H9 (cell line): ENCODE results near the gene ZC3H10. TPM values are rescaled to one million over a fixed set of nuclear protein-coding genes. Genes with fewer than 3 reads are reported as not detected.

Experiments used
- DNase-seq: peaks from one replicate; pipeline ENCODE4 v3.0.0-alpha.2; 2017
- H2AFZ ChIP-seq: one replicate; pipeline ENCODE4 v1.6.1; 2013; ENCODE audit warnings: mild to moderate bottlenecking, low read length, control low read depth, moderate library complexity
- H2AK5ac ChIP-seq: 2 replicates; pipeline ENCODE4 v1.6.1; 2013; ENCODE audit warnings: low read length, control low read depth, mixed read lengths; ENCODE audit not compliant: insufficient read length
- H2BK120ac ChIP-seq: one replicate; pipeline ENCODE4 v1.6.1; 2013; ENCODE audit warnings: low read depth, mild to moderate bottlenecking, low read length, control low read depth, inconsistent platforms; ENCODE audit not compliant: poor library complexity, severe bottlenecking
- H2BK12ac ChIP-seq: 2 replicates; pipeline ENCODE4 v1.6.1; 2013; ENCODE audit warnings: low read length, control low read depth, mixed read lengths, low read depth; ENCODE audit not compliant: insufficient read length
- H2BK15ac ChIP-seq: 2 replicates; pipeline ENCODE4 v1.6.1; 2013; ENCODE audit warnings: low read depth, low read length, control low read depth
- H2BK20ac ChIP-seq: one replicate; pipeline ENCODE4 v1.6.1; 2013; ENCODE audit warnings: low read depth, mild to moderate bottlenecking, low read length, control low read depth, inconsistent platforms; ENCODE audit not compliant: poor library complexity, severe bottlenecking
- H2BK5ac ChIP-seq: 2 replicates; pipeline ENCODE4 v1.6.1; 2013; ENCODE audit warnings: low read length, control low read depth, mixed read lengths; ENCODE audit not compliant: insufficient read length
- H3K14ac ChIP-seq: 2 replicates; pipeline ENCODE4 v1.6.1; 2013; ENCODE audit warnings: low read length, control low read depth; ENCODE audit not compliant: insufficient read depth
- H3K18ac ChIP-seq: 2 replicates; pipeline ENCODE4 v1.6.1; 2013; ENCODE audit warnings: low read depth, mild to moderate bottlenecking, mixed read lengths, low read length, control low read depth; ENCODE audit not compliant: insufficient read length
- H3K23ac ChIP-seq: 2 replicates; pipeline ENCODE4 v1.6.1; 2013; ENCODE audit warnings: low read length, control low read depth, mixed read lengths, low read depth; ENCODE audit not compliant: insufficient read length
- H3K23me2 ChIP-seq: 2 replicates; pipeline ENCODE4 v1.6.1; 2013; ENCODE audit warnings: low read depth, mild to moderate bottlenecking, mixed read lengths, low read length, control low read depth; ENCODE audit not compliant: insufficient read length, poor library complexity, severe bottlenecking
- H3K27ac ChIP-seq: 2 replicates; pipeline ENCODE4 v1.5.1; 2013; ENCODE audit warnings: low read length, control low read depth, mixed read lengths, low read depth; ENCODE audit not compliant: insufficient read length
- H3K27me3 ChIP-seq: 2 replicates; pipeline ENCODE4 v1.6.1; 2013; ENCODE audit warnings: low read length, control low read depth, inconsistent platforms; ENCODE audit not compliant: insufficient read depth
- H3K4ac ChIP-seq: 2 replicates; pipeline ENCODE4 v1.6.1; 2013; ENCODE audit warnings: low read depth, mild to moderate bottlenecking, control low read depth, inconsistent platforms, low read length, moderate library complexity
- H3K4me1 ChIP-seq: 2 replicates; pipeline ENCODE4 v1.6.1; 2013; ENCODE audit warnings: low read length, control low read depth, inconsistent platforms; ENCODE audit not compliant: insufficient read depth
- H3K4me2 ChIP-seq: 2 replicates; pipeline ENCODE4 v1.6.1; 2013; ENCODE audit warnings: low read length, control low read depth, mixed read lengths; ENCODE audit not compliant: insufficient read length, insufficient read depth
- H3K56ac ChIP-seq: 2 replicates; pipeline ENCODE4 v1.6.1; 2013; ENCODE audit warnings: low read depth, mild to moderate bottlenecking, mixed read lengths, low read length, control low read depth; ENCODE audit not compliant: insufficient read length
- H3K79me1 ChIP-seq: 2 replicates; pipeline ENCODE4 v1.6.1; 2013; ENCODE audit warnings: low read depth, mild to moderate bottlenecking, moderate library complexity, low read length, control low read depth, inconsistent platforms; ENCODE audit not compliant: insufficient read depth, poor library complexity, severe bottlenecking
- H3K79me2 ChIP-seq: 2 replicates; pipeline ENCODE4 v1.6.1; 2013; ENCODE audit warnings: low read length, control low read depth, inconsistent platforms; ENCODE audit not compliant: insufficient read depth
- H3K9ac ChIP-seq: 2 replicates; pipeline ENCODE4 v1.6.1; 2013; ENCODE audit warnings: low read length, control low read depth, mixed read lengths; ENCODE audit not compliant: insufficient read length; ENCODE audit errors: extremely low read depth
- H3K9me3 ChIP-seq: one replicate; pipeline ENCODE4 v1.6.1; 2013; ENCODE audit warnings: low read depth, low read length, inconsistent platforms; ENCODE audit not compliant: control insufficient read depth
- H3T11ph ChIP-seq: one replicate; pipeline ENCODE4 v1.6.1; 2013; ENCODE audit warnings: mild to moderate bottlenecking, low read length, control low read depth, inconsistent platforms
- H4K20me1 ChIP-seq: one replicate; pipeline ENCODE4 v1.6.1; 2013; ENCODE audit not compliant: control insufficient read depth, insufficient read length, insufficient read depth
- H4K5ac ChIP-seq: 2 replicates; pipeline ENCODE4 v1.6.1; 2013; ENCODE audit warnings: low read depth, mild to moderate bottlenecking, mixed read lengths, low read length, control low read depth; ENCODE audit not compliant: insufficient read length
- H4K8ac ChIP-seq: replicated peaks from 2 replicates; pipeline ENCODE4 v1.6.1; 2013; ENCODE audit warnings: low read length, control low read depth, mixed read lengths, low read depth; ENCODE audit not compliant: insufficient read length
- H4K91ac ChIP-seq: 2 replicates; pipeline ENCODE4 v1.6.1; 2013; ENCODE audit warnings: low read depth, mild to moderate bottlenecking, moderate library complexity, mixed read lengths, low read length, control low read depth; ENCODE audit not compliant: insufficient read length
- H3K27ac Mint-ChIP-seq, 3 experiments: 2 replicates in 2 of 3; 3 replicates in 1 of 3; pipeline ENCODE4 v1.8.0; 2020 to 2021; ENCODE audit warnings: mixed read lengths in 3 of 3, mild to moderate bottlenecking in 1 of 3, moderate library complexity in 1 of 3
- H3K27me3 Mint-ChIP-seq: 2 replicates; pipeline ENCODE4 v1.8.0; 2021; ENCODE audit warnings: low read depth, mild to moderate bottlenecking, moderate library complexity, mixed read lengths
- H3K36me3 Mint-ChIP-seq, 3 experiments: 2 replicates in 2 of 3; 3 replicates in 1 of 3; pipeline ENCODE4 v1.8.0; 2020 to 2021; ENCODE audit warnings: low read depth in 3 of 3, mixed read lengths in 3 of 3; ENCODE audit not compliant: insufficient read depth in 1 of 3
- H3K4me1 Mint-ChIP-seq, 2 experiments: 2 replicates each; pipeline ENCODE4 v1.8.0; 2020; ENCODE audit warnings: mixed read lengths in 2 of 2
- H3K4me3 Mint-ChIP-seq, 2 experiments: 2 replicates in 1 of 2; 3 replicates in 1 of 2; pipeline ENCODE4 v1.8.0; 2020 to 2021; ENCODE audit warnings: mild to moderate bottlenecking in 2 of 2, mixed read lengths in 2 of 2, moderate library complexity in 1 of 2
- H3K9me3 Mint-ChIP-seq, 2 experiments: 2 replicates in 1 of 2; 3 replicates in 1 of 2; pipeline ENCODE4 v1.8.0; 2020; ENCODE audit warnings: mild to moderate bottlenecking in 2 of 2, mixed read lengths in 2 of 2, moderate library complexity in 1 of 2
- WGBS: extraction: QIAGEN DNeasy Blood & Tissue Kit; methylation state at CpG from one replicate; pipeline ENCODE4 v1.1.7; 2013; ENCODE audit warnings: missing lambda C conversion rate, low lambda C conversion rate, mixed read lengths; ENCODE audit not compliant: insufficient read length; ENCODE audit errors: extremely low coverage; 5-methylcytosine and 5-hydroxymethylcytosine counted together
- total RNA-seq: library from RNA; stranded (reverse); gene quantifications from 2 replicates; pipeline ENCODE4 v1.2.1, GENCODE V29; 2021
- TF ChIP-seq, protein P1 (sequence below): fragments of 200-600 bp; sonication (generic); conservative IDR thresholded peaks from 3 replicates; pipeline ENCODE4 v1.8.0; 2021; ENCODE audit warnings: antibody characterized with exemption, mild to moderate bottlenecking

Gene ZC3H10
- total RNA-seq, 1 experiment from 2014 or later = 9.4 TPM

DNA sequence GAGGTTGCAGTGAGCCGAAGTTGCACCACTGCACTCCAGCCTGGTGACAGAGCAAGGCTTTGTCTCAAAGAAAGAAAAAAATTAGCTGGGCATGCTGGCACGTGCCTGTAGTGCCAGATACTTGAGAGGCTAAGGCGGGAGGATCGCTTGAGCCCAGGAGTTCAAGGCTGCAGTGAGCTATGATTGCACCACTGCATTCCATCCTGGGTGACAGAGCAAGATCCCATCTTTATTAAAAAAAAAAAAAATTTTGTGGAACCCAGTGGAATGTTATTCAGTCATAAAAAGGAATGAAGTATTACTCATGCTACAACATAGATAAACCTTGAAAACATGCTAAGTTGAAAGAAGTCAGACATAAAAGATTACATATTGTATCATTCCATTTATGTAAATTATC, 46.4 kb upstream of the ZC3H10 start:
- H2BK5ac ChIP-seq = no peak overlapping the region
- H3K23me2 ChIP-seq = no peaks in the 10 kb centered on the region
- H4K91ac ChIP-seq = no peak overlapping the region
- no peak overlapping the region for H3K4me2 ChIP-seq
- no peak overlapping the region for H3K56ac ChIP-seq
- H3K14ac ChIP-seq = no peak overlapping the region
- no peak overlapping the region for H3K27ac ChIP-seq
- H3K27ac Mint-ChIP-seq = no peak overlapping the region
- no peak overlapping the region for H4K8ac ChIP-seq
- WGBS = no CpG with 5 or more reads among the region's 4 CpGs
- no peaks in the 10 kb centered on the region for H3K9me3 ChIP-seq
- H3K4me3 Mint-ChIP-seq = no peak overlapping the region
- no peak overlapping the region for H3T11ph ChIP-seq
- no peak overlapping the region for H2AK5ac ChIP-seq
- no peak for DNase-seq
- H4K20me1 ChIP-seq = no peaks in the 10 kb centered on the region
- no peaks in the 10 kb centered on the region for H3K79me2 ChIP-seq
- no peak overlapping the region for H3K18ac ChIP-seq
- TF ChIP-seq, protein P1, sequence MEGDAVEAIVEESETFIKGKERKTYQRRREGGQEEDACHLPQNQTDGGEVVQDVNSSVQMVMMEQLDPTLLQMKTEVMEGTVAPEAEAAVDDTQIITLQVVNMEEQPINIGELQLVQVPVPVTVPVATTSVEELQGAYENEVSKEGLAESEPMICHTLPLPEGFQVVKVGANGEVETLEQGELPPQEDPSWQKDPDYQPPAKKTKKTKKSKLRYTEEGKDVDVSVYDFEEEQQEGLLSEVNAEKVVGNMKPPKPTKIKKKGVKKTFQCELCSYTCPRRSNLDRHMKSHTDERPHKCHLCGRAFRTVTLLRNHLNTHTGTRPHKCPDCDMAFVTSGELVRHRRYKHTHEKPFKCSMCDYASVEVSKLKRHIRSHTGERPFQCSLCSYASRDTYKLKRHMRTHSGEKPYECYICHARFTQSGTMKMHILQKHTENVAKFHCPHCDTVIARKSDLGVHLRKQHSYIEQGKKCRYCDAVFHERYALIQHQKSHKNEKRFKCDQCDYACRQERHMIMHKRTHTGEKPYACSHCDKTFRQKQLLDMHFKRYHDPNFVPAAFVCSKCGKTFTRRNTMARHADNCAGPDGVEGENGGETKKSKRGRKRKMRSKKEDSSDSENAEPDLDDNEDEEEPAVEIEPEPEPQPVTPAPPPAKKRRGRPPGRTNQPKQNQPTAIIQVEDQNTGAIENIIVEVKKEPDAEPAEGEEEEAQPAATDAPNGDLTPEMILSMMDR = no peak
- H3K23ac ChIP-seq = no peak overlapping the region
- H2AFZ ChIP-seq = no peak overlapping the region
- H3K79me1 ChIP-seq = no peaks in the 10 kb centered on the region
- H3K4me1 Mint-ChIP-seq = no peaks in the 10 kb centered on the region
- H2BK20ac ChIP-seq = no peak overlapping the region
- H3K4me1 ChIP-seq = no peaks in the 10 kb centered on the region
- no peak overlapping the region for H3K4ac ChIP-seq
- no peak overlapping the region for H2BK120ac ChIP-seq
- H4K5ac ChIP-seq = no peak overlapping the region
- H3K9me3 Mint-ChIP-seq = peaks cover under 1% of the 10 kb centered on the region in 2 experiments; a peak in 4 of 5 replicates
- H3K9ac ChIP-seq = no peak overlapping the region
- H2BK15ac ChIP-seq = no peak overlapping the region
- H3K27me3 Mint-ChIP-seq = no peaks in the 10 kb centered on the region
- H3K27me3 ChIP-seq = no peaks in the 10 kb centered on the region
- no peak overlapping the region for H2BK12ac ChIP-seq
- H3K36me3 Mint-ChIP-seq = no peaks in the 10 kb centered on the region; a peak in 1 of 7 replicates
